GM12878 (cell line): Measurements from ENCODE around the gene KDM3B. TPM values are rescaled to one million over a fixed set of nuclear protein-coding genes. Genes with fewer than 3 reads are reported as not detected.

Experiments
- BCL11A ChIP-seq: IDR thresholded peaks from 2 replicates; pipeline ENCODE4 v1.6.1; 2011; ENCODE audit warnings: low read depth, low read length
- BHLHE40 ChIP-seq, 2 experiments: fragments of 450-650 bp in 1 of 2; IDR thresholded peaks; 2 replicates each; pipeline ENCODE4 v1.6.1; 2011 to 2017; ENCODE audit warnings: low read depth in 2 of 2, borderline replicate concordance in 1 of 2, improper control_type of control experiment in 1 of 2, low read length in 1 of 2, mild to moderate bottlenecking in 1 of 2
- E2F4 ChIP-seq: IDR thresholded peaks from 2 replicates; pipeline ENCODE4 v1.6.1; 2012; ENCODE audit warnings: low read depth, low read length, improper control_type of control experiment
- EZH2 ChIP-seq: IDR thresholded peaks from 2 replicates; pipeline ENCODE4 v1.6.1; 2012; ENCODE audit warnings: low read depth, mild to moderate bottlenecking, control low read depth, inconsistent platforms, low read length, borderline replicate concordance; ENCODE audit not compliant: control insufficient read depth
- GABPA ChIP-seq: IDR thresholded peaks from 2 replicates; pipeline ENCODE4 v1.6.1; 2014; ENCODE audit warnings: antibody characterized with exemption, low read depth, mild to moderate bottlenecking, inconsistent platforms
- RUNX3 ChIP-seq: IDR thresholded peaks from 2 replicates; pipeline ENCODE4 v1.6.1; 2012; ENCODE audit warnings: low read length, inconsistent platforms
- USF2 ChIP-seq: IDR thresholded peaks from 2 replicates; pipeline ENCODE4 v1.6.1; 2011; ENCODE audit warnings: low read depth, low read length, improper control_type of control experiment, borderline replicate concordance
- ZBTB40 ChIP-seq: fragments of 450-650 bp; IDR thresholded peaks from 2 replicates; pipeline ENCODE4 v1.6.1; 2016; ENCODE audit warnings: mild to moderate bottlenecking, moderate library complexity, borderline replicate concordance
- ZSCAN29 ChIP-seq: fragments of 450-650 bp; IDR thresholded peaks from 2 replicates; pipeline ENCODE4 v1.6.1; 2017; ENCODE audit warnings: mild to moderate bottlenecking, moderate library complexity
- polyA plus RNA-seq, 11 experiments: library from polyadenylated mRNA; depleted of rRNA in 4 of 11; unstranded in 6 of 11; stranded (reverse) in 5 of 11; fragments of >200 nt; fragmentation: Nextera tagmentation in 4 of 11; fragmentation: Illumina TruSeq in 1 of 11; extraction: Ambion mirVana in 4 of 11; extraction: Trizol in 1 of 11; gene quantifications; 1 replicate in 1 of 11; 2 replicates in 10 of 11; pipeline versions ENCODE4 v1.2.1 to v1.2.3, GENCODE V29; 2011 to 2016; ENCODE audit warnings: inconsistent platforms in 2 of 11, missing spikeins in 2 of 11, low read depth in 1 of 11
- total RNA-seq, 4 experiments: library from RNA; depleted of rRNA in 3 of 4; stranded (reverse); fragments of >200 nt in 3 of 4; fragmentation: Illumina TruSeq in 1 of 4; extraction: Trizol in 1 of 4; gene quantifications; 2 replicates each; pipeline versions ENCODE4 v1.2.1 to v1.2.3, GENCODE V29; 2013 to 2021
- TF ChIP-seq, protein P1 (sequence below): IDR thresholded peaks from 2 replicates; pipeline ENCODE4 v1.6.1; 2012; ENCODE audit warnings: low read length, inconsistent platforms
- TF ChIP-seq, protein P2 (sequence below): fragments of 450-650 bp; IDR thresholded peaks from 2 replicates; pipeline ENCODE4 v1.6.1; 2017; ENCODE audit warnings: mild to moderate bottlenecking, moderate library complexity
- TF ChIP-seq, protein P3 (sequence below): fragments of 450-650 bp; formaldehyde crosslinking; IDR thresholded peaks from 2 replicates; pipeline ENCODE4 v1.4.0; 2022; ENCODE audit warnings: mild to moderate bottlenecking, moderate library complexity

KDM3B gene
- total and polyA plus RNA-seq, 10 of the 15 experiments (the other 5 are each of a cell fraction or from before 2014, with no cell fraction given) = 8.5 to 45.7 (median 29.0) TPM

DNA sequence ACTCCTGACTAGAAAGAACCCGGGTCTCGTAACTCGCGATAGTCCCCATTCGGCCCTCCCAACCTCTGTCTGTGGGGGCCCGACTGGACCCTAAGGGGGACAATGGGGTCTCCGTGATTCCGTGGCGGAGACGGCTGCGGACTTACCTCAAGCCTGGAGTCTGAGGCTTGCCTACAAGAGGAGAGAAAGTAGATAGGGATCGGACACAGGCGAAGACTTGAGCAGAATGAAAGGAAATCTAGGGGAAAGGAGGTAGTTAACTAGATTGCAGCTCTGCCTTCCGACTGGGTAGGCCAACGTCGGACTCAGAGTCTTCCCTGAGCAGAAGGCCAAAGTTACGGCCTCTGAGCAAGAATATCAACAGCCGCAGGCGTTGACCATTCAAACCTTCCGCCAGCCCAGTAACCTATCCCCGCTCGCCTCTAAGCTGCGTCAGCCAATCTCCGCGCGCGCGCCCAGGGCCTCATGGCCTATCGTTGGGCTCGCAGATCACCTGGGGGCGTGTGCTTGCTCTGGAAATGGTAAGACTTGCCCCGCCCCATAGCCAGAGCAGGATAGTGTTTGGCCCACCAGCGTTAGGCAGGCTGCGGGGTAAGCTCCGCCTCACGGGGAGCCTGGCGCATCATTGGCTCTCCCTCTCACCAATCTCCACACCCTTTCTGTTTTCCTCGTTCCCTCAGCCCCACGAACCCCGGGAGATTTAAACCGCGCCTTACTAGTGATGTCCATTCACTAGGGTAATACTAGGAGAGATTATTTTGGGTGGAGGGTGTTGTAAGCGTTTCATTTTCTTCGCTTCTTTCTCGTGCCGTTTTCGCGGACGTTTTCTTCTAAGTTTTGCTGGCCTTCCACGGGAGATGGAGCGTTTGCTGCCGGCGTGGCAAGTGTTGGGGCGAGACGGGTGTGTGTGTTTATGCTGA lies 20.8 kb upstream of the KDM3B start, which contains the start of gene CDC25C (continued):
- TF ChIP-seq, protein P1, sequence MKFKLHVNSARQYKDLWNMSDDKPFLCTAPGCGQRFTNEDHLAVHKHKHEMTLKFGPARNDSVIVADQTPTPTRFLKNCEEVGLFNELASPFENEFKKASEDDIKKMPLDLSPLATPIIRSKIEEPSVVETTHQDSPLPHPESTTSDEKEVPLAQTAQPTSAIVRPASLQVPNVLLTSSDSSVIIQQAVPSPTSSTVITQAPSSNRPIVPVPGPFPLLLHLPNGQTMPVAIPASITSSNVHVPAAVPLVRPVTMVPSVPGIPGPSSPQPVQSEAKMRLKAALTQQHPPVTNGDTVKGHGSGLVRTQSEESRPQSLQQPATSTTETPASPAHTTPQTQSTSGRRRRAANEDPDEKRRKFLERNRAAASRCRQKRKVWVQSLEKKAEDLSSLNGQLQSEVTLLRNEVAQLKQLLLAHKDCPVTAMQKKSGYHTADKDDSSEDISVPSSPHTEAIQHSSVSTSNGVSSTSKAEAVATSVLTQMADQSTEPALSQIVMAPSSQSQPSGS = no peak
- TF ChIP-seq USF2 (no peak; the same call in 1 of the 2 replicates), ZBTB40 (no peak; the same call in 1 of the 2 replicates), RUNX3 (no peak), ZSCAN29 (no peak), BHLHE40 (IDR thresholded peaks at IDR 0.05; ENCODE audit: borderline replicate concordance in 1 of 2, low read depth in 2 of 2, low read length in 1 of 2) (no peak; a peak in 1 of 4 replicates), EZH2 (no peak), BCL11A (no peak), E2F4 (peak; percentile 98), GABPA (no peak)
- TF ChIP-seq, protein P2, sequence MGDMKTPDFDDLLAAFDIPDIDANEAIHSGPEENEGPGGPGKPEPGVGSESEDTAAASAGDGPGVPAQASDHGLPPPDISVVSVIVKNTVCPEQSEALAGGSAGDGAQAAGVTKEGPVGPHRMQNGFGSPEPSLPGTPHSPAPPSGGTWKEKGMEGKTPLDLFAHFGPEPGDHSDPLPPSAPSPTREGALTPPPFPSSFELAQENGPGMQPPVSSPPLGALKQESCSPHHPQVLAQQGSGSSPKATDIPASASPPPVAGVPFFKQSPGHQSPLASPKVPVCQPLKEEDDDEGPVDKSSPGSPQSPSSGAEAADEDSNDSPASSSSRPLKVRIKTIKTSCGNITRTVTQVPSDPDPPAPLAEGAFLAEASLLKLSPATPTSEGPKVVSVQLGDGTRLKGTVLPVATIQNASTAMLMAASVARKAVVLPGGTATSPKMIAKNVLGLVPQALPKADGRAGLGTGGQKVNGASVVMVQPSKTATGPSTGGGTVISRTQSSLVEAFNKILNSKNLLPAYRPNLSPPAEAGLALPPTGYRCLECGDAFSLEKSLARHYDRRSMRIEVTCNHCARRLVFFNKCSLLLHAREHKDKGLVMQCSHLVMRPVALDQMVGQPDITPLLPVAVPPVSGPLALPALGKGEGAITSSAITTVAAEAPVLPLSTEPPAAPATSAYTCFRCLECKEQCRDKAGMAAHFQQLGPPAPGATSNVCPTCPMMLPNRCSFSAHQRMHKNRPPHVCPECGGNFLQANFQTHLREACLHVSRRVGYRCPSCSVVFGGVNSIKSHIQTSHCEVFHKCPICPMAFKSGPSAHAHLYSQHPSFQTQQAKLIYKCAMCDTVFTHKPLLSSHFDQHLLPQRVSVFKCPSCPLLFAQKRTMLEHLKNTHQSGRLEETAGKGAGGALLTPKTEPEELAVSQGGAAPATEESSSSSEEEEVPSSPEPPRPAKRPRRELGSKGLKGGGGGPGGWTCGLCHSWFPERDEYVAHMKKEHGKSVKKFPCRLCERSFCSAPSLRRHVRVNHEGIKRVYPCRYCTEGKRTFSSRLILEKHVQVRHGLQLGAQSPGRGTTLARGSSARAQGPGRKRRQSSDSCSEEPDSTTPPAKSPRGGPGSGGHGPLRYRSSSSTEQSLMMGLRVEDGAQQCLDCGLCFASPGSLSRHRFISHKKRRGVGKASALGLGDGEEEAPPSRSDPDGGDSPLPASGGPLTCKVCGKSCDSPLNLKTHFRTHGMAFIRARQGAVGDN = no peak
- TF ChIP-seq, protein P3, sequence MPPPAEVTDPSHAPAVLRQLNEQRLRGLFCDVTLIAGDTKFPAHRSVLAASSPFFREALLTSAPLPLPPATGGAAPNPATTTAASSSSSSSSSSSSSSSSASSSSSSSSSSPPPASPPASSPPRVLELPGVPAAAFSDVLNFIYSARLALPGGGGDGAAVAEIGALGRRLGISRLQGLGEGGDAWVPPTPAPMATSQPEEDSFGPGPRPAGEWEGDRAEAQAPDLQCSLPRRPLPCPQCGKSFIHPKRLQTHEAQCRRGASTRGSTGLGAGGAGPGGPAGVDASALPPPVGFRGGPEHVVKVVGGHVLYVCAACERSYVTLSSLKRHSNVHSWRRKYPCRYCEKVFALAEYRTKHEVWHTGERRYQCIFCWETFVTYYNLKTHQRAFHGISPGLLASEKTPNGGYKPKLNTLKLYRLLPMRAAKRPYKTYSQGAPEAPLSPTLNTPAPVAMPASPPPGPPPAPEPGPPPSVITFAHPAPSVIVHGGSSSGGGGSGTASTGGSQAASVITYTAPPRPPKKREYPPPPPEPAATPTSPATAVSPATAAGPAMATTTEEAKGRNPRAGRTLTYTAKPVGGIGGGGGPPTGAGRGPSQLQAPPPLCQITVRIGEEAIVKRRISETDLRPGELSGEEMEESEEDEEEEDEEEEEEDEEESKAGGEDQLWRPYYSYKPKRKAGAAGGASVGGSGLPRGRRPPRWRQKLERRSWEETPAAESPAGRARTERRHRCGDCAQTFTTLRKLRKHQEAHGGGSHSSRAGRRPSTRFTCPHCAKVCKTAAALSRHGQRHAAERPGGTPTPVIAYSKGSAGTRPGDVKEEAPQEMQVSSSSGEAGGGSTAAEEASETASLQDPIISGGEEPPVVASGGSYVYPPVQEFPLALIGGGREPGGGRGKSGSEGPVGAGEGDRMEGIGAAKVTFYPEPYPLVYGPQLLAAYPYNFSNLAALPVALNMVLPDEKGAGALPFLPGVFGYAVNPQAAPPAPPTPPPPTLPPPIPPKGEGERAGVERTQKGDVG (CRISPR knock-in tag) = no peak
